AG04449 (cell line): Measurements from ENCODE around the gene CCDC171.

Experiments used
- CTCF ChIA-PET: fragments of 350-600 bp; formaldehyde crosslinking; extraction: SDS; loops from one replicate; lab custom pipeline; 2021; ENCODE audit warnings: antibody characterized with exemption; lab: Yijun Ruan, JAX
- POLR2A ChIA-PET: fragments of 400-600, 350-600 bp; formaldehyde crosslinking; extraction: SDS; loops from one replicate; lab custom pipeline; 2020; ENCODE audit warnings: antibody characterized with exemption, inconsistent platforms; lab: Yijun Ruan, JAX
- DNase-seq: peaks from one replicate; pipeline ENCODE4 v3.0.0-alpha.2; 2010; ENCODE audit warnings: low read depth, low spot score
- H3K4me3 ChIP-seq: 2 replicates; pipeline ENCODE4 v1.5.1; 2011; ENCODE audit warnings: low read depth, mild to moderate bottlenecking, control low read depth, low read length
- CTCF ChIP-seq: IDR thresholded peaks from one replicate; pipeline ENCODE4 v1.5.1; 2011; ENCODE audit warnings: mild to moderate bottlenecking, moderate library complexity, low read length, control low read depth, inconsistent platforms; ENCODE audit not compliant: insufficient read depth; ENCODE audit errors: missing control alignments

CCDC171 gene

GRCh38 chr9:15707000-15707399, 154.2 kb downstream of the CCDC171 start:
- ChIA-PET POLR2A (no interaction called here), CTCF (no interaction called here)
- no peak for TF ChIP-seq CTCF
- DNase-seq, result no peak
- no peak overlapping the region for H3K4me3 ChIP-seq

- ChIA-PET POLR2A (no interaction called here), CTCF (no interaction called here)
- no peak for DNase-seq
- H3K4me3 ChIP-seq, result no peak overlapping the region
- TF ChIP-seq CTCF, result no peak
These were observed 158.7 kb downstream of the CCDC171 start for GRCh38 chr9:15711531-15711930.

- CTCF ChIA-PET, result no interaction called here
- no peak for TF ChIP-seq CTCF
- POLR2A ChIA-PET, result no interaction called here
- no peak for DNase-seq
- H3K4me3 ChIP-seq, result no peak overlapping the region
These were observed 159.1 kb downstream of the CCDC171 start for GRCh38 chr9:15711931-15712330.

- no peak for DNase-seq
- POLR2A ChIA-PET, result no interaction called here
- CTCF ChIA-PET, result no interaction called here
- TF ChIP-seq CTCF, result no peak
- no peak overlapping the region for H3K4me3 ChIP-seq
These were observed 161.9 kb downstream of the CCDC171 start for GRCh38 chr9:15714746-15715145.

GRCh38 chr9:15717290-15717967, 164.6 kb downstream of the CCDC171 start:
- DNase-seq, result no peak
- ChIA-PET CTCF (no interaction called here), POLR2A (no interaction called here)
- TF ChIP-seq CTCF, result no peak
- H3K4me3 ChIP-seq, result no peak overlapping the region

GRCh38 chr9:15718423-15718822, 165.6 kb downstream of the CCDC171 start:
- ChIA-PET CTCF (no interaction called here), POLR2A (no interaction called here)
- no peak for TF ChIP-seq CTCF
- H3K4me3 ChIP-seq, result no peak overlapping the region
- no peak for DNase-seq
